ENCODE data around the gene RTN4RL2. TPM values are rescaled to one million over a fixed set of nuclear protein-coding genes. Genes with fewer than 3 reads are reported as not detected.

RTN4RL2 gene
- total RNA-seq, 1 experiment from 2014 or later = 4.6 TPM

GRCh38 chr11:57499983-57500461, 39.7 kb downstream of the RTN4RL2 start:
- H3K4me2 ChIP-seq = peak overlapping the region; percentile 93
- DNase-seq = no peak
- no TSS peak for BruUV-seq (replicated peaks)
- TF ChIP-seq EZH2 (IDR thresholded peaks at IDR 0.05; ENCODE audit: low read depth) = no peak
- no peak for TF ChIP-seq CTCF (conservative IDR thresholded peaks at IDR 0.05)
- H3F3A ChIP-seq (ENCODE audit: insufficient read depth, low read depth) = peaks cover 27% of the 10 kb centered on the region
- peak overlapping the region; percentile 76; the same call in 1 of the 2 replicates for H2AFZ ChIP-seq
- ChIA-PET CTCF (no interaction called here), POLR2A (ENCODE audit: unreplicated experiment) (no interaction called here)
- no peaks in the 10 kb centered on the region for H3K36me3 ChIP-seq (ENCODE audit: low read depth)
- intact Hi-C loops (cut with micrococcal nuclease; ENCODE audit: unreplicated experiment) = no loop called here
- H3K4me3 ChIP-seq = peak overlapping the region; percentile 52; the same call in 1 of the 2 replicates
- H3K27me3 ChIP-seq (ENCODE audit: insufficient read depth, low read depth) = no peaks in the 10 kb centered on the region
- H4K20me1 ChIP-seq (ENCODE audit: insufficient read depth) = no peaks in the 10 kb centered on the region
- H3K4me1 ChIP-seq (replicated peaks; ENCODE audit: insufficient read depth) = peaks cover 57% of the 10 kb centered on the region
- H3K9me3 ChIP-seq (ENCODE audit: insufficient read depth, low read depth) = no peaks in the 10 kb centered on the region
- H3K9me2 ChIP-seq (ENCODE audit: insufficient read depth) = no peaks in the 10 kb centered on the region
- H3K27ac ChIP-seq = no peak overlapping the region
- H3K79me2 ChIP-seq (ENCODE audit: low read depth) = no peaks in the 10 kb centered on the region

- H3K79me2 ChIP-seq (ENCODE audit: low read depth) = no peaks in the 10 kb centered on the region
- no peaks in the 10 kb centered on the region for H3K9me3 ChIP-seq (ENCODE audit: insufficient read depth, low read depth)
- no peak for DNase-seq
- TF ChIP-seq EZH2 (IDR thresholded peaks at IDR 0.05; ENCODE audit: low read depth) (no peak), CTCF (conservative IDR thresholded peaks at IDR 0.05) (no peak)
- no TSS peak for BruUV-seq (replicated peaks)
- no peaks in the 10 kb centered on the region for H3K36me3 ChIP-seq (ENCODE audit: low read depth)
- CTCF ChIA-PET = no interaction called here
- POLR2A ChIA-PET (ENCODE audit: unreplicated experiment) = no interaction called here
- no peak overlapping the region for H3K27ac ChIP-seq
- H3K4me3 ChIP-seq = no peak overlapping the region
- peak overlapping the region; percentile 93; the same call in 1 of the 2 replicates for H3K4me2 ChIP-seq
- no peak overlapping the region for H2AFZ ChIP-seq
- H3K9me2 ChIP-seq (ENCODE audit: insufficient read depth) = no peaks in the 10 kb centered on the region
- H3K4me1 ChIP-seq (replicated peaks; ENCODE audit: insufficient read depth) = peaks cover 57% of the 10 kb centered on the region
- no peaks in the 10 kb centered on the region for H4K20me1 ChIP-seq (ENCODE audit: insufficient read depth)
- no peaks in the 10 kb centered on the region for H3K27me3 ChIP-seq (ENCODE audit: insufficient read depth, low read depth)
- intact Hi-C loops (cut with micrococcal nuclease; ENCODE audit: unreplicated experiment) = no loop called here
- H3F3A ChIP-seq (ENCODE audit: insufficient read depth, low read depth) = peaks cover 27% of the 10 kb centered on the region
Measured at GRCh38 chr11:57500515-57500914, 40.2 kb downstream of the RTN4RL2 start.

GRCh38 chr11:57500926-57501325, 40.6 kb downstream of the RTN4RL2 start:
- Histone ChIP-seq H4K20me1 (ENCODE audit: insufficient read depth) (no peaks in the 10 kb centered on the region), H3K4me3 (no peak overlapping the region), H3K9me3 (ENCODE audit: insufficient read depth, low read depth) (no peaks in the 10 kb centered on the region), H3F3A (ENCODE audit: insufficient read depth, low read depth) (peaks cover 27% of the 10 kb centered on the region), H3K9me2 (ENCODE audit: insufficient read depth) (no peaks in the 10 kb centered on the region), H3K27ac (no peak overlapping the region), H3K79me2 (ENCODE audit: low read depth) (no peaks in the 10 kb centered on the region), H3K27me3 (ENCODE audit: insufficient read depth, low read depth) (no peaks in the 10 kb centered on the region), H3K36me3 (ENCODE audit: low read depth) (no peaks in the 10 kb centered on the region), H3K4me2 (no peak overlapping the region), H3K4me1 (replicated peaks; ENCODE audit: insufficient read depth) (peaks cover 57% of the 10 kb centered on the region), H2AFZ (no peak overlapping the region)
- no peak for DNase-seq
- intact Hi-C loops (cut with micrococcal nuclease; ENCODE audit: unreplicated experiment) = no loop called here
- POLR2A ChIA-PET (ENCODE audit: unreplicated experiment) = no interaction called here
- BruUV-seq (replicated peaks) = no TSS peak
- CTCF ChIA-PET = interaction anchor here (2.1 kb wide), 1 partner anchor 8 kb away, joined by 22 read pairs; no protein-coding TSS in a partner anchor
- TF ChIP-seq EZH2 (IDR thresholded peaks at IDR 0.05; ENCODE audit: low read depth) (no peak), CTCF (conservative IDR thresholded peaks at IDR 0.05) (no peak)

Measured in PC-9 (cell line).